HG03135 (cell line): Measurements from ENCODE around the gene UMPS.

ENCODE experiments used
- ATAC-seq: cut with Tn5 transposase; IDR thresholded peaks from one replicate; pipeline ENCODE4 v1.9.1; 2021; ENCODE audit warnings: mild to moderate bottlenecking, moderate library complexity; ENCODE audit not compliant: unreplicated experiment

The UMPS gene

DNA sequence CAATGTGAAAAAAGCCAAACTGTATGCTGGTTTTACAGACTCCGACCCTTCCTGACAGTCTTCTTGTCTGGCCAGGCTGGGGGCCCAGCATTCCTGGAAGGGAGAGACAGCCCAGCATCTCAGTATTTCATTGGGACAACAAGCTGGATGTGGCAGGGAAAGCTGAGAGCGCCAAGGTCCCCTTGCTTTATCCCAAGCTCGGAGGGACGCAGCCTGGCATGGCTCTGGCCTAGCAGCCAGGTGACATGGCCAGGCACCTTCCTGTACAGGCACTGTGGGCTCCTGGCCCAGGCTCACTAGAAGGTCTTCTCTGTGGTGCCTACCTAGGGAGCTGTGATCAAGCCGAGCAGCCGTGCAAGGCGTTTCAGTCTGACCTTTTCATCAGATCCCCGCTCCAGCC lies 33.0 kb downstream of the UMPS start:
- ATAC-seq, result no peak

DNA sequence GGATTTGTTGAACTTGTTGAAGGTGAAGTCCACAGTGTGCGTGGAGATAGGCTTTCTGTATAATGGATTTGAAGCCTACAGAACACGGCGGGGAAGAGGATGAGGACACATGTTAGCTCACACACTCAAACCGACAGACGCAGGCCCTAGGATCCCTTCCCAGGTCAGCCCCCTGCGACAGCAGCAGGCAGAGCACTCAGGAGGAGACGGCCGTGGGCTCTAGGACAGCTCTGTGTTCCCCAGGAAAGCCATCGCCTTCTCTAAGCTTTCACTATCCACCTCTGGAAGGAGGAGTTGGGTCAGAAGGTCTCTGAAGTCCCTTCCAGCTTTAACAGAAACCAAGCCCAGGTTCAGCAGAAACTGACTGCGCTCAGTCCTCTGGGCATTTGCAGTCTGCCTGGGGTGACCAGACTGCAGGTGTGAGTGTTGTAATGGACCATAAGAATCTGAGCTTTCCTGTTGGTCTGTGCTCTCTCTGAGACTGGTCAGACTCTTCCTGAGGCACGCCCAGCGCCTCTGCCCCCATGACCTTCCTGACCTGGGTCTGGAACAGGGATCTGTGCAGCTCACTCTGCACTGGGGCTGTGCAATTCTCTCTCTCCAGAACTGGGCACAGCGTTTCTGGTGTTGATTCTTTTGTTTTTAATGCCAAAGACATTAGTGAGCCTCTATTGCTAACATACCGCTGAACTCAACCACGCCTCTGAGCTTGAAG lies 33.5 kb downstream of the UMPS start:
- ATAC-seq, result no peak

DNA sequence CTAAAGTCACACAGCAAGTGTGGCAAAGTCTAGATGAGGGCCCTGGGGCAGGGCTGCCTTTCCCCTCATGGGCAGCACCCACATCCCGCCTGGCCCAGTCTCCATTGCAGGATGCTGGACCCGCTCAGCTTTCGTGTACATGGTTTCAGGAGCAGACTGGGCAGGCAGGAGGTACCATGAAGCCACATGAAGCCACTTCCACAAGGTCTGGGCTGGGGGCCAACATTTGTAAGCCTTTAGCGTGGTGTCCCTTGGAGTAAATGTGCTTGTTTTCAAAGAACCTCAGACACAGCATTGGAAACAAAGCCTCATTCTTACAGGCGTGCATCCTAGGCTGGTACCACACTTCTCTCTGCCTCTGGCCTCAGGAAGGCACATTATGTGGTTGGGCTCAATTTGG lies 34.5 kb downstream of the UMPS start:
- no peak for ATAC-seq

DNA sequence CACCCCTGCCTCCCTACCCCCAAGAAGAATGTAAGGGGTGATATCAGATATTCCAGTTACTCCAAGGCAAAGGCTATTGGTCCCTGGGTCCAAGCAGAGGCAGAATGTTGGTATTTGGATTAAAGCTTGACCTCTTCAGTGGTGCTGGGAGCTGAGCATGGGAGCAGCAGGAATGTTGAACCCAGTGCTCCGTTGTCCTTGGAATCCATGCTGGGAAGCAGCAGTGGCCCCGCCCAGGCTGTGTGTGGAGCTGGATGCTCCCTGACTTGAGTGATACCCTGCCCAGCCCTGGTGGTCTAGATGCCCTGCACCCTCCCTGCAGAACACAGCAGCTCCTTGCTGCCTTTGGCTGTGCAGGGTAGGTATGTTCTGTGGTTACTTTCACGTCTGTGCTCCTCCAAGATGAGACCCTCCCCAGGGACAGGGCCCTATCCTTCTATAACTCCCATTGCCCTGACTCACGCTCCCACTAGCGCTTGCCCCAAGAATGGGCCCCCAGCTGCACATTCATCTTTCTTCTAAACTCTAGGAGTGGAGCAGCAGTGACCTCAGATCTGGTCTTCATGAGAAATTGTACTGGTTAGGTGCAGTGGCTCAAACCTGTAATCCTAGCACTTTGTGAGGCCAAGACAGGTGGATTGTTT lies 35.1 kb downstream of the UMPS start:
- ATAC-seq, result no peak

DNA sequence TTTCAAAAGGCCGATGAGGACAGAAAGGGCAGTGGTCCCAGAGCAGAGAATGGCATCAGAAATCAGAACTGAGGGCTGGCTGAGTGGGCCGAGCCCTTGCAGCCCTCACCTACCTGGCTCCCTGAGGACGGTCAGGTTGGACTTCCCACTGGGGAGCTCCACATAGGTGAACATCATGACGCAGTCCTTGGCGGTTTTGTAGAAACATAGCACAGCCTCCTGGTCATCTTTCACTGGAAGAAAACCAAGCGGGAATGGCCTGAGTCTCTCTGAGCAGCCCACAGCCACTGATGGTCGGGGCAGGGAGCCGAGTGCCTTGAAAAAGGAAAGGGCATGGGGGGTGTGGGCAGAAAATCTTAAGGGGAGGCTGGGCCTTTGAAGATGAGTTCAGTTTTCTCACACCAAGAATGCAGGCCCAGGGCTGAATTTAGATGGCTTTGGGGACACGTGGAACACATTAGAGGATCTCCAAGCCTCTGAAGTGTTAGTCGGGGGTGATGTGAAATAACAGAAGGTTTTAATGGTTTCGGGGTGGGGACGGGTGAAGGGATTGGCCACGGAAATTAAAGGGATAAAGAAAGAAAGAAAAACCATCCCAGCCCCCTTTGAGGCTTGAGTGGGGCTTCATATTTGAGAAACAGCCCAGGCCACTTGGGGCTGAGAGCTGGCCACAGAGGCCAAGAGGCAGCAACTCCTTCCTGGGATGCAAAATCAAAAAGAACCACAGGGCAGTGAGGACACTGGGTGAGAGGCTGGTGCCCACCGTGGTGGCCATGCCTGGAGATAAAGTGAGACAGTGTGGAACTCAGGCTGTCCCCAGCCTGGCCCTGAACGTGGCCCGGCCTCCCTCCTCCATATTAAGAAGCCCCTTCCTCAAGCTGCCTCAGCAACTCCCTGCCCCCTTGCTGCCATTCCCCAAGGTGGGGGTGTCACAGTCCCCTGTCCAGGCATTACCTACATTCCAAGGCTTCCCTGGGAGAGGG lies 36.2 kb downstream of the UMPS start:
- no peak for ATAC-seq

DNA sequence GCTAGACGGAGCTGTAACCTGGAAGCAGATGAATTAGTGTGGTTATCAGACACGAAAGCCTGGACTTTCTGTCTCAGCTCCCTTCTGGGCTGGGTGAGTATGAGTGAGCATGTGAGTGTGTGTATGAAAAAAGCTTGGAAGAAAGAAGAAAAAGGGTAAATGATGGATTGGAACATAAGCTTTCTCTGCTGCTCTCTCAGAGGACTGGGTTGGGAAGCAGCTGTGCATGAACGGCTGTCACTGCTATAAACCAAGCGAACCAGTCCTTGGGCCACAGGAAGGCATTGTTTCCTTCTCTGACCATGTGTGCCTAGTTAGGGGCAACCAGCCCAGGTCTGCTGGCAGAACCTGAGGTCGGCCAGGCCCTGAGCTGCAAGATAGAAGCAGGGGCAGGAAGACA lies 37.0 kb downstream of the UMPS start:
- ATAC-seq, result no peak

DNA sequence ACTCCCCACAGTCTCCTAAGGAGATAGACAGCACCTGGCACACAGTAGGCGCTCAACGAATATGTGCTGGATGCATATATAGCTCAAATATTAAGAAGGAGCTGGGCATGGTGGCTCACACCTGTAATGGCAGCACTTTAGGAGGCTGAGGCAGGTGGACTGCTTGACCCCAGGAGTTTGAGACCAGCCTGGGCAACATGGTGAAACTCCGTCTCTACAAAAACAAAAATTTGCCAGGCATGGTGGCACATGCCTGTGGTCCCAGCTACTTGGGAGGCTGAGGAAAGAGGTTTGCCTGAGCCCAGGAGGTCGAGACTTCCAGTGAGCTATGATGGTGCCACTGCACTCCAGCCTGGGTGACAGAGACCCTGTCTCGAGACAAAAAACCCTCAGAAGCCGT lies 37.4 kb downstream of the UMPS start:
- ATAC-seq, result no peak

DNA sequence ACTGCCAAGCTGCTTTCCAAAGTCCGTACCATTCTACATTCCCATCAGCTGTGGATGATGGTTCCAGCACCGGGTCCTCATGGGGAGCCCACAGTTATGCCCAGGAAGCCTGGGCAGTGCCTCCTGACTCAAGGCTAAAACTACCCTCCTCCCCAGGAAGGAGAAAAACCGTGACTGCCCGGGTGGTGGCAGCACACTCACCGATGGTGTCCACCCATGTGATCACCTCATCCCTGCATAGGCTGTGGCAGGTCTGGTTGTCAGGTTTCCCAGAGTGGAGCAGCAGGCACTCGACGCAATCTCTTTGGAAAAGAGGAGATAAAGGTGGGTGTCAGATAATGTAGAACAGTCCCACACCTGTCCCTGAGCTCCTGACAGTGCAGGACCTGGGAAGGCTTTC lies 38.6 kb downstream of the UMPS start:
- ATAC-seq, result no peak

DNA sequence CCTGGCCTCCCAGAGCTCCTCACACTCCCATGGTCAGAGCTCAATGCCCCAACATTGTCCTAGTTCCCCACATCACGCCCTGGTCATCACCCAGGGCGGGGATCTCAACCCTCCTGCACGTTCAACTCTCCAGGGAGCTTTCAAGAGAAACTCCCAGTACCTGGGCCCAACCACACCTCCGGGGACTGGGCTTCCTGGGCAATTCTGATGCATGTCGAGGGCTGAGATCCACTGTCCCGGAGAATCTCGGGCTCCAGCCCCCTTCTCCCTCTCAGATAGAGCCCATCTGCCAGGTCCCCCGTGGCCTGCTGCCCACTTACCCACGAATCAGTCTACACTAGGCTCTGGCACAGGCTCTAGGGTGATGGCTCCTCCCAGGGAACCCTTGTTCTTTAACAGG lies 39.2 kb downstream of the UMPS start:
- ATAC-seq, result no peak

DNA sequence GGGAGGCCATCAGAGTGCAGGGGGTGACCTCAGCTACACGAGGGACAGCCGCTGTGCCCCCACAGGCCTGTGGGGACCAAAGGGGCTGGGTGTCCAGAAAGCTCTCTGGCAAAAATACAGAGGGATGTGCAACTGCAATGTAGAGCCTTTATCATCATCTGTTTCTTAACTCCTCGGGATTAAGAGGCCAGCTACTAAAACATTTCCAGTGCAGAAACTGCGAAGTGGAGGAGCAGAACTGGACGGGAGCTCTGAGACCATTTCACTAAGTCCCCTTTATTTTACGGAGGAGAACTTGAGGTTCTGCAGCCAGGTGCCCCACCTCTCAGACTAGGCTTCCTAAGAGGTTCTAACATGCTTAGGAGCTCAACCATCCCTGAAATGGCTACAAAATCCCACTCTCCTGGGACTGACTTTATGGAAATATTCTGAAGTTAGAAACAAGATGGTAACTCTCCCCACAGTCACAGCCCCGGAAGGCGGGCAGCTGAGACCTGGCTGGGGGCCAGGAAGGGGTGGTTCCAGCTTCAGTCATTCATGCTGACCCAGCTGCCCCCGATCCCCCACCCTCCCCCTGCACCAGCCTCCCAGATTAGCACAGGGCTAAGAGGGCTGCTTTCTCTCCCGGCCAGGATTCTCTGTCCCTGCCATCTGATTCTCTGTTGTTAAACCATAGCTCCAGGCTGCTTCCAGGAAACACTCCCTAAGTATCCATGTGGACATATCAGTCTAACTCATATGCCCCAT lies 40.3 kb downstream of the UMPS start:
- no peak for ATAC-seq

DNA sequence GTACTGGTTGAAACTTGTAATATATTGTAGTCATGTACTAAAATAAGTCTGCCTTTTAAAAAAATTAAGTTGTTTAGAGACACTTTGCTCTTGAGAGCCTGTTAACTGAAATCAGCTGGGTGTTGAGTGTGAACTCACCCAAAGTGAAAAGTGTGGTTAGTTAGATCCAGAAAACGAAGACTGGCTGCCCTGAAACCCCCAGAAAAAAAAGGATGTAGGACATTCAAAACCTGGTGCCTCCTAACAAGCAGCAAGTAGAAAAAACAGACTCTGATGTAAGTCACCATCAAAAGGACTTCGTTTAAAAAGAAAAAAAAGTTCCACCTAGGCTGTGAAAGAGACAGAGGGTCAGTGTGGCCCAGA lies 40.8 kb downstream of the UMPS start:
- ATAC-seq, result no peak

DNA sequence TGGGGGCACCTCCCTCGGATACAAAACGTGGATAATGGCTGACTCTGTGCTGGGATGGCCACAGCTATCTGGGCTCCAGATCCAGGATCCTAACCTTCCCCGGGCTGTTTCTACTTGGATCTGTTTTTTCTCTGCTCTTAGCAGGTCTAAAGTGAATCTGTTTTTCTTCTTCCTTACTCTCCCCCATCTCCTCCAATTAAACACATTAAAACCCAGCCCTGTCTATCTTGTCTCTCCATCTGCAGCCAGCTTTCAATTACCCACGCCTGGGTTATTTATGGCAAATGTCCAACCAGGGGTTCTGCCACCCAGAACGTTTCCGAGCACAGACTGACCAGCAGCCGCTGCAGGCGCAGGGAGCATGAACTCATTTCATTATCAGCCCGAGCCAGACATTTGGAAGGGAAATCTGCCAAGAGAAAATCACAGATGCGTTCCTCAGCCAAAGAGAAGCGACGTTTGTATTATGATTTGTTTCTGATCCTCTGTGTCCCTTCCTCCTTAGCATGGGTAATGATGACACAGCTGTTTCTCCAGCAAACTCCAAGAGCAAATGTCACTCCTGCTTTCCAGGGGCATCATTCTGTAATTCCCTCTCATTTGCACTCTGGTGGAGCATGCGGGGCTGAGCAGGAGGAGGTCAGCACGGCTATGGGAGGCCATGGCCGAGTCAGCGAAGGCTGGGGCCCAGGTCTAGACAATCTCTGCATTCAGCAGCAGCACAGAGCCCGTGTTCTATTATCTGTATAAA lies 42.0 kb downstream of the UMPS start:
- no peak for ATAC-seq

DNA sequence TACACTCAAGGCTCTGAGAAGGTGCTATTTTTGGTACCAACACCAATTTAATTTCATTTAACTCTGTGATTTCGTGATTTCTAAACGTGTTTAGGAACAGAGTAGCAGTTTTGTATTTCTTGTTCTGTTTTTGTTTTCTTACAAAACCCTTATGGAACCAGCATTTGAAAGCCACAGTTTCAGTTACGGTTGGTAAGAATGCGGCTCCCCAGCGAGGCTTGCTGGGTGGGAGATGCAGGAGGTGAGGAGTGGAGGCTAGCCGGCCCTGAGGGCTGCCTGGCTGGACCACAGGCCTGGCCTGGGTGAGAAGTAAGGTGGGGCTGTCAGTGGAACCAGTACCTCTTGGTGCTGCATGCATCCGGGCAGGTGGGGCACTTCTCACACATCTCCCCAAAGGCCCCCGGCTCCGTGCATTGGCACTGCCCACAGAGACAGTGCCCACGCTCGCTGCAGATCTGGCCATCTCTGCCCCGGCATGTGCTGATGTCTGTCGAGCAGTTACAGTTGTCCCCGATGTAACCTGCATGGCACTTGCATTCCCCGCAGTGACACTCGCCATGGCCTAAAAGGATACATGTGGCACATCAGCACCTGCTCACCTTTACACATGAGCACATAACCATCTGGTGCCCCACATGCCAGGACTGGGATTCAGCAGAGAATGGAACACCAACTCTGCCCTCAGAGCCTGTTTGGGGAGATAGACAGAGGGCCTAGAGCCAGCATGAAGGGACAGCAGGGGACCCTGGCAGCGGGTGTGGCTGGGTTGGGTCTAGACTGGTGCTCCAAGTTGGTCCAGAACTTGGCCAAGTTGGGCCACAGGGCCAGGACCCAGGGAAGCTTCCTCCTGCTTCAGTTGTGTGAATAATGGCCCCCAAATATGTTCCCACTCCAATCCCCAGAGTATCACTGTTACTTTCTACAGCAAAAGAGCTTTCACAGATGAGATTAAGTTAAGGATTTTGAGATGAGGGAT lies 43.4 kb downstream of the UMPS start:
- ATAC-seq, result no peak

DNA sequence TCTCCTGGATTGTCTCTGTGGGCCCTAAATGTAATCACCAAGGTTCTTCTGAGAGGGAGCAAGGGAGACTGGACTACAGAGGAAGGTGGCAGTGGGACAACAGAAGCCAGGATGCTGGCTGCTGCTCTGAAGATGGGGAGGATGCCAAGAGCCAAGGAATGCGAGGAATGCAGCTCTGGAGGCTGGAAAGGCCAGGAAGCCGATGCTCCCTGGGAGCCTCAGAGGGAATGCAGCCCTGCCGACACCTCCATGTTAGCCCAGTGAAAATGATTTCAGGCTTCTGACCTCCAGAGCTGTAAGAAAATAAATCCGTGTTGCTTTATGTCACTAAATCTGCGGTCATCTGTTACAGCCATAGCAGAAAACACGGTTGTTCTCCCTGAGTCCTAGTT lies 44.1 kb downstream of the UMPS start:
- no peak for ATAC-seq

DNA sequence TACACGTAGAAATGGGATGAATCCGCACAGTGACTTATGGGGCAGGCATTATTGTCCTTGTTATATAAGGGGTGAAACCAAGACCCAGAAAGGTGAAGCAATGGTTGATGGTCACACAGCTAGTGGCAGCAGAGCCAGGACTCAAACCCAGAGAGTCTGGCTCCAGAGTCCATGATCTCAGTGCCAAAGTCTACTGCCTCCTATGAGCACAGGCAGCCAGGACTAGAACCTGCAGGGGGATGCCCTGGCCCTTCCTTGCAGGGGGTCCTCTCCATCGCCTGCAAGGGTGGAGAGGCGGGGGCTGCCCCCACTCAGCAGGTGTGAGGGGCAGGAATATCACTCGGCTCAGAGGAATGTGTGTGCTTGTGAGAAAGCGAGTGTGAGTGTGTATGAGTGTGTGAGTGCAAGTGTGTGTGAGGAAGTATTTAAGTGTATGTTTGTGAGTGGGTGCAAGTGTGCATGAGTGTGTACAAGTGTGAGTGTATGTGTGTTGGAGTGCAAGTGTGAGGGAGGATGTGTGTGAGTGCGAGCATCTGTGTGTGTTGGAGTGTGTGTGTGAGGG lies 44.7 kb downstream of the UMPS start:
- ATAC-seq, result no peak

DNA sequence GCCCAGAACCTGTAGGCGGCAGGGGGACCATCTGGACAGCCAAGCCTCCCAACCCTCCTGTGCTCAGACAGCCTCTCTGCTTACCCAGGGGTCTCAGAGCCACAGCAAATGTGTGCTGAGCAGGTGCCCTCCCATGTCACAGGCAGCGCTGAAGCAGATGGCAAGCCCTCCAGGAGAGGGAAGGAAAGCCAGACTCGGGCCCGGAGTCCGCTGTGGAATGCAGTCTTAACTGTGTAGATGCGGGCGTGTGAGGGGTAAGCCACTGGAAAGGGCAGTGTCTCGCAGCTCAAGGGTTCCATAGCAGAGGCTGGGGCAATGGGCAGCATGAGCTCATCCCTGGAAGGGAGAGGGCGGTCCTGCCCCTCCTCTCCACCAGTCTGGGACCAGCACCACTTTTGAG lies 45.6 kb downstream of the UMPS start:
- ATAC-seq, result no peak

DNA sequence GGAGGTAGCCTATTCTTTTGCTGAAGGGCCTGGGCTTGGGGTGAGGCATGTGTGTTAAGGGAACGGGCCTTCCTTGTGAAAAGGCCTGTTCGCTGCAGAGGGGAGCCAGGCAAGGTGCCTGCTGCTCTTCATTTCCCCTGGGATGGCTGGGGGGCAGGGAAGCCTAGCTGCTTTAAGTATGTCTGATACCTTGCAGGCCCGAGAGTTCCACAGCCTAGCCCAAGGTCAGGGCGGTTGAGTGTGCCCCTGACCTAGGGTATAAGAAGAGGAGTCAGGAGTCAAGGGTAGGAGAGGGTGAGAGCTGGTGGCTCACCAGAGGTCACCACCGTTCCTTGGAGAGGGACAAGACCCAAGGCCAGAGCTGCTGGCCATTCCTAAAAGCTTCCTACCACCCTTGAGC lies 46.6 kb downstream of the UMPS start:
- no peak for ATAC-seq

DNA sequence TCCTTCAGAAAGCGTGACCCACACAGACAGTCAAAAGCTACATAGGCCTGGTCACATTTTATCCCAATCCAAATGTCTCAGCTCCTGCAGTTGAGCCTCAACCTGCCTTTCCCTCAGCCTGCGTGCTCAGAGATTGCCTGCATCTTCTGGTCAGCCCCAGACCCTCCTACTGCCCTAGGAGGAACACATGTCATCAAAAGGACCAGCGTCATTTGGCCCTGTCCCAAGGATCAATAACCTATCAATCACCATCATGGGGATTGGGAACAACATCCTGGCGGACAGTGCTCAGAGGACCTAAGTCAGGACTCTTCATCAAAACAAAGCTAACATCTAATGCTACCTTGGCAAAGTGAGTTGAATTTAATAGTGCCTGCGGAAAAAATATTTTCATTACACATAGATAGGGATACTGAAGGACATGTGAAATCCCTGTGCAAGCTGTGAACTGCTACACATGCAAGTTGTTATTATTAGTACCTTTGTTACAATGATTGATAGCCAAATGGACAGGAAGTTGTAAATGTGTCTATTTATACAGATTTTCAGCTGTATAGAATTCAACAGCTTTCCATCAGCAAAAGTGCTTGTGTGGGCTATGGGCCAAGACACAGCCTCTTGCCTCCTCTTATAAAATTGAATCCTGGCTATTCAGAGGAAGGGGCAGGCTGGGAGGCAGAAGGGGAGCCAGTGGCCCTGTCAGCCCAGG lies 47.7 kb downstream of the UMPS start:
- no peak for ATAC-seq
